DMS53 treated with DMSO at 0.1 percent for 48 hours (cell line): ENCODE results near the gene IPO13.

Experiments
- DNase-seq: peaks from one replicate; lab custom pipeline; 2025; ENCODE audit not compliant: unreplicated experiment; lab: John Stamatoyannopoulos, UW

Gene IPO13

DNA sequence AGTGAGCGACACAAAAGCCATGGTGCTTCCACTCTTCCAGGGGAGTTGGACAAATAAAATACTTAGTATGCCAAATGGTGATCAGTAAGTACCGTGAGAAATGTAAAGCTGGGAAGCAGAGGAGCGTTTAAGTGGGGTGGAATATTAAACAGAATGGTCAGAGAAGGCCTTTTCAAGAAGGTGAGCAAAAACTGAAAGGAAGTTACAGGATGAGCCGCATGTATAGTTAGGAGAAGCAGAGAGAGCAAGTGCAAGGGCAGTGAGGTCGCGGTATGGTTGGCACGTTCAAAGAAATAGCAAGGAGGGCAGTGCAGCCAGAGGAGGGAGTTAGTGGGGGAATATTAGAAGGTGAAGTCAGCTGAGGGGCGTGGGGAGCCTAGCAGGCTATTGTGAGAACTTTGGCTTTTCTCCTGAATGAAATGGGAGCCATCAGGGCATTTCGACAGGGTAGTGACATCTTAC, 27.3 kb downstream of the IPO13 start:
- DNase-seq = peak; percentile 48

DNA sequence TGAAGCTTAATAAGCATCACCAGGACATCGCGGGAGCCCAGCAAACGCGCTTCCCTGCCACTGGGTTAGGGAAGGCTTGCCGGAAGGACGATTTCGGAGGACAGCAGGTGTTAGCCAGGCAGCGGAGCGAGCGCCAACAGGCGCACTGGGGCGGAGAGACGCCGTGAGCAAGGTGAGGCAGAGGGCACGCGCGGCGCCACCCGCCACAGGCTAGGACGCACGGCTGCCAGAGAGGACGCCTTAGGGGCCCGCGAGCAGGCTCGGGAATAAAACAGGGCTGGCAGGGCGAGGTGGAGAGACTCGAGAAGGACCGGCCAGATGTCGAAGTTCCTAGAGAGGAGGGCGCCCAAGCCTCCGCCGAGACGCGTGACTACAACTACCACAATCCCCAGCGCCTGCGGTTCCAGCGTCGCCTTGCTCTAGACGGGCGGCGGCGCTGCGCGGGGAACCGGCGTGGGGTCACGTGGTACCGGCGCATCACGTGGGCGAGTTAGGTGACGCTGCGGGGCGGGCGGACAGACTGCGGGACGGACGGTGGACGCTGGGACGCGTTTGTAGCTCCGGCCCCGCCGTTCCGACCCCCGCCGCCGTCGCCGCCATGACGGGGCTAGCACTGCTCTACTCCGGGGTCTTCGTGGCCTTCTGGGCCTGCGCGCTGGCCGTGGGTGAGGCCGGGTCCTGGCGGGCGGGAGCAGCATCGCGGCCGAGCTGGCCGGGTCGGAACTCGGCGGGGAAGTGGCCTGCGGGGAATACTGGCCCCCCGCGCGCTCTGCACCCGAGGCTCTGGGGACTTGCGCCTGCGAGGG, 27.9 kb downstream of the IPO13 start, which contains the start of gene ATP6V0B:
ATP6V0B (plus strand) TSS at position 518 of the 806 bp plus-strand sequence; CDS start at position 599, 81 bp downstream.
- peak; percentile 90 for DNase-seq

DNA sequence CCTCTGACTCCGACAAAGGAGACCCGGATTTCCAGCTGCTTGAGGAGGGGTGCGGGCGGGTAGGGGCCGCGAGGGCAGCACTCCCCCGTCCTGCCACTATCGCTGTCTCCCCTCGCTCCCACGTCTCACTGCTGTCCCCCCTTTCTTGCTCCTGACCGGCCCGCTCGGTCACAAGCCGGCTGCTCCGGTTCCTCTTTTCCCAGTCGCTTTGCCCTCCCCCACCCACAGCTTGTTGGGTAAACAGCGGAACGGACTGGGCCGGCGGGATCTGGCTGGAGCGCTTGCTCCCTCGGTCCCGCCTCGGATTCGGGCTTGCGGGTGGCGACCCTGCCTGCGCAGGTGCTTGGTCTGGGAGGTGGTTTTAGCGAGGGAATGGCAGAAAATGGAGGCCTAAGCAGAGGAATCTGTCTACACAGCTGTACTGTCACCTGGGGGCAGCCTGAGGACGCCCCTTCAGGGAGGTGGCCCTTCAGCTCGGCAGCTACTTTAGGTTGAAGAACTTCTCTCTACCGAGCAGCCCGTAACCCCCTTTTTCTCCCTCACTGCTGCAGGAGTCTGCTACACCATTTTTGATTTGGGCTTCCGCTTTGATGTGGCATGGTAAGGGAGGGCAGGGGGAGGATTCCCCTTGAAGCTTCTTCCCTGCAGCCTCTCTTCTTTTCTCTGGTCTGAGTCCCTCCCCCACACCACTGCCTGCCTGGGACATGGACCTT, 28.7 kb downstream of the IPO13 start:
- no peak for DNase-seq

DNA sequence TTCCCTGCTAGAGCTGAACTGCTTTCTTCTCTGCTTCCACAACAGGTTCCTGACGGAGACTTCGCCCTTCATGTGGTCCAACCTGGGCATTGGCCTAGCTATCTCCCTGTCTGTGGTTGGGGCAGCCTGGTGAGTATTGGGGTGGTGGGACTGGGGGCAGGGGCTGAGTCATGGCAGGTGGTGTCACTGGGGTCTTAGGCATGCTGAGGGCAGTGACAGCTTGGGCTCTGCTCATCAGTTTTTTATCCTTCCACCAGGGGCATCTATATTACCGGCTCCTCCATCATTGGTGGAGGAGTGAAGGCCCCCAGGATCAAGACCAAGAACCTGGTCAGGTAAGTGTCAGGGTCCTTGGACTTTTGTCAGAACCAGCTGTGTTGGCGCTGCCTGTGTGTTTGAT, 29.3 kb downstream of the IPO13 start:
- DNase-seq = no peak

DNA sequence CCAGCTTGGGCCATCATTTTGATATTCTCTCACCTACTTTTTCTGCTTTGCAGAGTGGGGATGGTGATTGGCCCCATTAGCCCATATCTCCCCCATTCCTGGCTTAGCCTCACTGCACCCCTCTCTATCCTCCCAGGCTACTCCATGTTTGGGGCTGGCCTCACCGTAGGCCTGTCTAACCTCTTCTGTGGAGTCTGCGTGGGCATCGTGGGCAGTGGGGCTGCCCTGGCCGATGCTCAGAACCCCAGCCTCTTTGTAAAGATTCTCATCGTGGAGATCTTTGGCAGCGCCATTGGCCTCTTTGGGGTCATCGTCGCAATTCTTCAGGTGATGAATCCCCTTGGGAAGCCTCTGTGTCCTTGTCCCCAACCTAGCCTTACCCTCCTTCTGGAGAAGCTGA, 30.1 kb downstream of the IPO13 start:
- DNase-seq = no peak

DNA sequence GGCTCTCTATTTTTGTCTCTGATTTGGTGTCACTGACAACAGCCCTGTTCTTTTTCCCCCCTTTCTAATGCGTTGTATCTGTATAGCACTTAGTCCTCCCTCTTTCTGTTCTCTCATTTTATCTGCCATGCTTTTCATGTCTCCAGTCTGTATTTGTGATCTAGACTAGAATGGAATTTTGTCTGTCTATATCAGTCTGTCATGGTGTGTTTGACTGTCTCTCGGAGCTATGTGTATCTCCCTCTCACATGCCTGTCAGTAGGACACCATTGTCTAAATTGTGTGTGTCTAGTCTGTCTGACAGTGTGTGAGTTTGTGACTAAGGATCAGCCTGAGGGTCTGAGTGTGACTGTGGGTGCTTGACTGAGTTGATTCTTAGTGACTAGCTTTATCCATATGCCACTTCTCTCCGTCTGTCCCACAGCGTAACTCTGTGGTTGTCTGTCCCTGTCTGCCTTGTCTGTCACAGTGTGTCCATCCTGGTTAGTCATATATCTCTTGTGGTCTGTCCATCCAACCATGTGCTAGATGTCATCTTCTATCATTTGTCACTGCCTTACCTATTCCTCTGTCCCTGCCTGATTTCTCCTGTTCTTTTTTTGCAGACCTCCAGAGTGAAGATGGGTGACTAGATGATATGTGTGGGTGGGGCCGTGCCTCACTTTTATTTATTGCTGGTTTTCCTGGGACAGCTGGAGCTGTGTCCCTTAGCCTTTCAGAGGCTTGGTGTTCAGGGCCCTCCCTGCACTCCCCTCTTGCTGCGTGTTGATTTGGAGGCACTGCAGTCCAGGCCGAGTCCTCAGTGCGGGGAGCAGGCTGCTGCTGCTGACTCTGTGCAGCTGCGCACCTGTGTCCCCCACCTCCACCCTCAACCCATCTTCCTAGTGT, 30.9 kb downstream of the IPO13 start:
- no peak for DNase-seq

DNA sequence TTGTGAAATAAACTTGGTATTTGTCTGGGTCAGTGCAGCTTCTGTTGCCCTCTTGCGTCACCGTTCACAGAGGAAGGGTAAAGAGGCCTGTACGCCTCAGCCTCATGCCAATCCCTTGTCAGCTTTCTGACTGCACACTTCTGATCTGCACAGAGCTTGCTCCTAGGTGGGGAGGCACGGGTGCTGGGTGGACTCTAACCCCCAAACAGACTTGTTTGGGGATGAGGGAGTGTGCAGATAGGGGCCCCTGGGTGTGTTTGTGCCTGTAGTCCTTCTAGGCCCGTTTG, 31.5 kb downstream of the IPO13 start:
- DNase-seq = no peak

DNA sequence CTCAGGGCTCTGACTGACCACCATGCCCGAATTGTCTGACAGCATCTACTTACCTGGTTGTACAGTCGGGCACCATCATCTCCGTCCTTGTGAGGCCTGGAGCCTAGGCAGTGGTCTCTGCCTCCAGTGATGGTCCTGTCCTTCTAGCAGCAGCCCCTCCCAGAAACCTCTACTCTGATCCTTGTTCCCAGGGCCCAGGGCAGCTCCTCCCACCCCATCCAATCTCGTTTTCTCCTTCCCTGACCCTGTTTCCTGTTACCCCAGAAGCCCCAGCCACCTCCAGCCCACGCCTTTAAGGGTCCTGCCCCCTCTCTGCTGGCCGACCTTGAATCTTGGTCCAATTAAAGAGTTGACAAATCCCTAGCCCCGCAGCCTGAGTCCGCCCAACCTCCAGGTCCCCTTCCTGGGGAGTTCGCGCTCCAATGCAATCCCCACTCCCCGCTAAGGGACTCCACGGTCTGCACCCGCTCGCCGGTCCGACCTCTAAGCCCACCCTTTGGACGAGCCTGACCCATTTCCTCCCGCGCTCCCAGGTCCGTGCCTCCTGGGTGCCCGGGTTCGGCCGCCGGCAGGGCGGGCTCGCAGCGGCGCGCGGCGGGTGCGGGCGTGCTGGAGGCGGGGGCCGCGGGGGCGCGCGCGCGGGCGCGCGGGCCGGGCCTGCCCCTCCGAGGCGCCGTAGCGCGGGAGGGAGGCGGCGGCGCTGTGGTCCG, 32.0 kb downstream of the IPO13 start, which contains the start of gene B4GALT2:
B4GALT2 (plus strand) TSS at position 660 of the 710 bp plus-strand sequence. CDS start 1,951 bp downstream, outside the sequence.
- no peak for DNase-seq

DNA sequence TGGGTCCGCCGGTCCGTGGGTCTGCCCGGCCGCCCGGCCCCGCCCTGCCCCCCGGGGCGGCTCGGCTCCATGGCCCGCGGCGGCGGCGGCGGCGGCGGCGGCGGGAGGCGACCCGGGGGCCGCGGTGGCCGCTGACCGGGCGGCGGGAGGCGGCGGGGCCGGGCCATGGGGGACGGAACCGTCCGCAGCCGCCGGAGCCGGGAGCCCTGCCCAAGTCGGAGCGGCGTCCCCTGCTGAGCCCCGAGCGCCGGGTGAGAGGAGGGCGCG, 32.4 kb downstream of the IPO13 start:
- no peak for DNase-seq

DNA sequence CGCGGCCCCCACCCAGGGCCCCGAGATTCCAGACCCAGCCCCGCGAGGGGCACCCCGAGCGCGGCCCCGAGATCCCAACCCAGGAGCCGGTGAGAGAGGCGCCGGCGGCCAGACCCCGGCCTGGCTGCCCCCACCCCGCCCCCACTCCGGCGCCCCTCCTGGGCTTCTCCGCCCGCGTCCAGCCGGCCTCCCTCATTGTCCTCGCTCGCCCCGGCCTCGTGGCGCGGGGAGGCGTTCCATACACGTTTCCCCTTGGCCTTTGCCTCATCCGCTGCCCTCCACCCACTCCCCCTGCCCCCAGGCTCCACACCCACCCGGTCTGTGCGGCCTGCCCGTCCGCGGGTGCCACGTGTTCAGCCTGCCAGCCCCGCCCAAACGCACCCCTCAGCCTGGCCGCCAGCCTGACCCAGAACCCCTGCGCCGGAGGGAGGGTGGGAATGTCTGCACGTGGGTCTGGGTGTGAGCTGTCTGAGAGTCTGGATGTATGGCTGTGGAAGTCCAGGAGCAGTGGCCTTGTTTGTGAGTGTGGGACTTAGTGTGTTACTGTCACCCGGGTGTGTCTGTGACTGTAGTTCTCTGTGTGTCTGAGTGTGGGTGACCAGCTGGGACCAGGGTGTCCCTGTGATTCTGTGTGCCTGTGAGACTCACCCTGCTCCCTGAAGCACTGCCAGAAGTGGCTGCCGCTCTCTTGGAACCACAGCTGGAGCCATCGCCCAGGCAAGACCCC, 32.9 kb downstream of the IPO13 start:
- no peak for DNase-seq

DNA sequence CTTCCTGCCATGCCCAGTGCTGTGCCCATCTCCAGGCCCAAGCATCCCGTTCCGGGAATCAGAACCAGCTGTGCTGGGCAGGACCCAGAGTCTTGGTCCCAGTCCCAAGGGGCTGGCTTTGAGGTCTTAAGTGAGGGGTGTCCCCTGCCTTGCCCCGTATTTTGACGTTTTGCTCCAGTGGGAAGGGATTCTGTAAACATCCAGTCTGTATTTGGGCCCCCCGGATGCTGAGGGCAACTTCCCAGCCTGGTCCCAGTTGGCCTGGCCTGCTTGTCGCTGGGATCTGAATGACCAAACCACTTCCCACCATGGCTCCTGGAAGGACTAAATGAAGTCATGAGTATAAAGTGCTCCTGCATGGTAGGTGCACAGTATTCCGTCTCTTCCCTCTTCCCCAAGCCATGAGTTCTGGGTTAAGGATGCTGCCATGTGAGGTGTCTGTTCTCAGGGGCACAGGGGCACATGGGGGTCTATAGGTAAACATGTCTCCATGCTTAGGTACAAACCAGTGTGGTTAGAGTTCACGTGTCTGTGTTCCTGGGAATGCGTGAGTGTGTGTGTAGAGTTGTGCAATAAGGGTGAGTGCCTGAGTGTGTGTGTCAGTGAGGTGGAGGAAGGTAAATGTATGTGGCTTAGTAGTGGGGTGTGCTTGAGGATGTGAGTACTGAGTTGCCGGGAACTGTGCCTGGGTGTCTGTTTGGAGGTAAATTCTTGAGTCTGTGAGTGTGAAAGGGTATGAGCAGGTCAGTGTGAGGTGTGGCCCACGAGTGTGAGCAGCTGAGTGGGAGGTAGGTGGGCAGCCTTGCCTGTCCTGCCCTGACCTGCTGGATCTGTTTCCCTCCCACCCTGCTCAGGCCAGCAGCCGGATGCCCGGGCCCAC, 33.7 kb downstream of the IPO13 start:
- no peak for DNase-seq

DNA sequence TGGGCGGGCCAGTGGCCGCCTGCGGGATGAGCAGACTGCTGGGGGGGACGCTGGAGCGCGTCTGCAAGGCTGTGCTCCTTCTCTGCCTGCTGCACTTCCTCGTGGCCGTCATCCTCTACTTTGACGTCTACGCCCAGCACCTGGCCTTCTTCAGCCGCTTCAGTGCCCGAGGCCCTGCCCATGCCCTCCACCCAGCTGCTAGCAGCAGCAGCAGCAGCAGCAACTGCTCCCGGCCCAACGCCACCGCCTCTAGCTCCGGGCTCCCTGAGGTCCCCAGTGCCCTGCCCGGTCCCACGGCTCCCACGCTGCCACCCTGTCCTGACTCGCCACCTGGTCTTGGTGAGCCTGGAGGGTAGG, 34.4 kb downstream of the IPO13 start:
- DNase-seq = no peak

DNA sequence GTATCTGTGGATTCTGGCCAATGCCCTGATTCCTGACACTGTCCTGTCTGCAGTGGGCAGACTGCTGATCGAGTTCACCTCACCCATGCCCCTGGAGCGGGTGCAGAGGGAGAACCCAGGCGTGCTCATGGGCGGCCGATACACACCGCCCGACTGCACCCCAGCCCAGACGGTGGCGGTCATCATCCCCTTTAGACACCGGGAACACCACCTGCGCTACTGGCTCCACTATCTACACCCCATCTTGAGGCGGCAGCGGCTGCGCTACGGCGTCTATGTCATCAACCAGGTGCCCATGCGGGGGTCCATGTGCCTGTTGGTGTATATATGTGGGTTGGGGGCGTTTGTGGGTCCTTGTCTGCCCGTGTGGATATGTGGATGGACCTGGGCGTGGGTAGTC, 34.9 kb downstream of the IPO13 start:
- no peak for DNase-seq

DNA sequence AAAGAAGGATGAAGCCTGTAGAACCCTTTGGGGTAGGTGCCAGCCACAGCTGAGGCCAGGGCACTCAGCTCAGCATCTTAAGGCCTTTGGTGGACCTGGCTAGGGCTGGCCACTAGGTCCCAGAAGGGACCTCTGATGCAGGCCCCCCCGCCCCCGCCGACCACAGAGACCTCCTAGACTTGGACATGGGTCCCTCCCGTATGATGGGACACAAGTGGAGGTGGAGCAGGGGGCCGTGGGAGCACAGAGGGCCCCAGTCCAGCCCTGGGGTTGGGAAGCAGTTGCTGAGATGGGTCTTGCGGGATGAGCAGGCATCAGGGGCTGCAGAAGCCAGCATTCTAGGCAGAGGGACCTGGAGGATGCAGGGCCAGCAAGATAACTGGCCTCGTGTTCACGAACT, 35.5 kb downstream of the IPO13 start:
- no peak for DNase-seq

DNA sequence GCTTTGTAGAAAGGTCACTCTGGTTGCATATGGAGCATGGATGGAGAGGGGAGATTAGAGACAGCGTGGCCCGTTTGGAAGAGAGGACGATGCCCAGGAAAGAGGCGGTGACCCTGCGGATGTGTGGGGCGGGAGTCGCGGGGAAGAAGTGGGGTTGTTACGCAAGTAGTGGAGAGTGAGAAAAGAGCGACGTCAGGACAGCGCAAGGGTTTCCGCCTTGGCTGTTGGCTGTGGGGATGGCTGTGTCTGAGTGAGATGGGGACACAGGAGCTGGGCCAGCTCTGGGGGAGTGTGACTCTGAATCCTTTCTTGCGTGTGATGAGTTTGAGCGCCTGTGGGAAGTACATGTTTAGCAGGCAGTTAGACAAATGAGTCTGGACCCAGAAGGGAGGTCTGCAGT, 36.1 kb downstream of the IPO13 start:
- no peak for DNase-seq

DNA sequence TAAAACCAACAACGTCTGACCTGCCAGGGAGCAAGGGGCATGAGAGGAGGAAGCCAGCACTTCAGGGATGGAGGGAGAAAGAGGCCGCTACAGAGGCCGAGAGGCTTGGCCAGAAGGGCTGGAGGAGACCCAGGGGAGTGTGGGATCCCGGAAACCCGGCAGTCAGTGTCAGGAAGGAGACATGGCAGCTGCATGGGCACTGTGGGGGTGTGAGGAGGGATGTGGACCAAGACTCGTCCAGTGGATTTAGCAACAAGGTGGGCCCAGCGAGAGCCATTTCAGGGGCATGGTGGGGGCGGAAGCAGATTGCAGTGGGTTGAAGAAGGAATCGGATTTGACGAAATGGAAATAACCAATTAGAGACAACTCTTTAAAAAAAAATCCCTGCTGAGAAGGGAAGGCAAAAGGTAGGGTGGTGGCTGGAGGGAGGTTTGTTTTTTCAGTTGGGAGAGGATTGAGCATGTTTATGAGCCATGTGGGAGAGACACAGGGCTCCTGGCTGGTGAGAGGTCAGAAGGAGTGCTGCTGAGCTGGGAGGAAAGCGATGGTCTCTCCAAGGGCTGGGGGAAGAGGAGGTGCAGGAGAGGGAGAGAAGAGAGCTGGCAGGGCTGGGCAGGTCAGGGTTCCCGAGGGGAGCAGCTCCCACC, 36.6 kb downstream of the IPO13 start:
- no peak for DNase-seq

DNA sequence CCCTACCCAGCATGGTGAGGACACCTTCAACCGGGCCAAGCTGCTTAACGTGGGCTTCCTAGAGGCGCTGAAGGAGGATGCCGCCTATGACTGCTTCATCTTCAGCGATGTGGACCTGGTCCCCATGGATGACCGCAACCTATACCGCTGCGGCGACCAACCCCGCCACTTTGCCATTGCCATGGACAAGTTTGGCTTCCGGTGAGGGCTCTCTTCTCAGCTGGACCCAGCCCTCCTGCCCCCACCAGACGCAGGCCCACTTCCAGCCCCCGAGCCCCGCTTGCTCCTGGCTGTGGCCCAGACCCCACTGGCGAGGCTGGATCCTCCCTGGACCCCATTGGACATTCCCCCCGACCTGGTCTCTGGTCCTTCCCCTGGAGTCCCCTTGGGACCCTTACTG, 38.1 kb downstream of the IPO13 start:
- no peak for DNase-seq

DNA sequence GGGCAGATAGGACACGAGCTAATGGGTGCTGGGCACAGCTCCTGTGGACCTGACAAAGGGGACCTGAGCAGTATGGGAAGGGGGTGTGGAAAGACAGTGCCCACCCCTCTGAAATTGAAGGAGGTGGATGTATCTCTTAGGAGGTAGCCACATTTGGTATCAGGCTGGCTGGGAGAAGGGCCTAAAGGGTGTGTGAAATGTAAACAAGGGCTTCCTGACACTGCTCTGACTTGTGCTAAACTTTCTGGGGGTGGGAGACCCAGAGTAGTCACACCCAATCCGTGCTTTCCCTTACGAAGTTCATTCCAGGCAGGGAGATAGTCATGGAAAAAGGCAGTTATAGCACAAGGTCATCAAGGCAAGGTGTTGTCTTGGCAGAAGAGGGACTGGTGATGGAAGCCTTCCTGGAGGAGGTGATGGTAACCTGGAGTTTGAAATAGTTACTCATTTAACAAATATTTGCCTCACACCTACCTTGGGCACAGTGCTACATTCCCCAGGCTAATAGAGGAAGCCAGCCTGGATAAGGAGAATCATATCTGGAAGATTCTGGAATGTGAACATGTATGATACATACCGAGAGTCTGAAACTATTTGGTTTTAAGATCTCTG, 39.3 kb downstream of the IPO13 start:
- DNase-seq = no peak

DNA sequence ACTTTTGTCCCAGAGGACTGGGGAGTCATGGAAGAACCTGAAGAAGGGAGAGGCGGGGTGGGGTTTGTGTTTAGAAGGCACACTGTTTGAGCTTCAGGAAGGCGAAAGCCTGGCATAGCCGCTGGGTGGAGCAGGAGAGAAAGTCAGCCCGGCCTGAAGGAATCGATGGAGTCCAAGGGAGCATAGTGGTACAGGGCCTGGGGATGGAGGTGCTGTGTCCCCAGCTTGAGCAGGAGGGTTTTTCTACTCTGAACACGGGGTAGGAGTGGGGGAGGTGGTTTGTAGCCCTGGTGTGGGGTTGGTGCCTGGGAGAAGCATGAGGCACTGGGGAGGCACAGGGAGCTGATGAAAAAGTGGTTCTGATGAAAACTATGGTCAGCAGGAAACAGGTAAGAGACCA, 40.0 kb downstream of the IPO13 start:
- no peak for DNase-seq
